Liver (tissue), 9 donors: ENCODE results near the gene DUSP8. TPM values are rescaled to one million over a fixed set of nuclear protein-coding genes. Genes with fewer than 3 reads are reported as not detected.

Source experiments
- DNase-seq: peaks from one replicate; pipeline ENCODE4 v3.0.0-alpha.2; 2017; ENCODE audit warnings: low spot score
- H3K27ac ChIP-seq, 2 donors: one replicate each; pipeline ENCODE4 v1.7.0; 2013; ENCODE audit warnings: inconsistent platforms in 2 of 2, low read length in 2 of 2, control low read depth in 1 of 2, low read depth in 1 of 2, mild to moderate bottlenecking in 1 of 2
- H3K27me3 ChIP-seq, 4 donors: one replicate each; pipeline versions ENCODE4 v1.6.1 to v1.7.0; 2013; ENCODE audit warnings: low read length in 3 of 4, inconsistent platforms in 1 of 4, mild to moderate bottlenecking in 1 of 4, moderate library complexity in 1 of 4; ENCODE audit not compliant: control insufficient read depth in 4 of 4, insufficient read depth in 4 of 4
- H3K36me3 ChIP-seq, 4 donors: one replicate each; pipeline versions ENCODE4 v1.6.1 to v1.7.0; 2013; ENCODE audit warnings: low read length in 3 of 4, mild to moderate bottlenecking in 3 of 4, low read depth in 1 of 4, moderate library complexity in 1 of 4; ENCODE audit not compliant: control insufficient read depth in 4 of 4, insufficient read depth in 3 of 4
- H3K4me1 ChIP-seq, 4 donors: one replicate each; pipeline versions ENCODE4 v1.6.1 to v1.7.0; 2013; ENCODE audit warnings: low read length in 3 of 4, mild to moderate bottlenecking in 3 of 4, moderate library complexity in 1 of 4; ENCODE audit not compliant: control insufficient read depth in 4 of 4, insufficient read depth in 4 of 4
- H3K4me3 ChIP-seq, 3 donors: one replicate each; pipeline versions ENCODE4 v1.6.1 to v1.7.0; 2013; ENCODE audit warnings: low read length in 3 of 3, control low read depth in 1 of 3, low read depth in 1 of 3, mild to moderate bottlenecking in 1 of 3
- H3K9ac ChIP-seq, 2 donors: one replicate each; pipeline ENCODE4 v1.7.0; 2013; ENCODE audit warnings: low read length in 2 of 2, mild to moderate bottlenecking in 2 of 2, moderate library complexity in 2 of 2, control low read depth in 1 of 2, low read depth in 1 of 2
- H3K9me3 ChIP-seq, 4 donors: one replicate each; pipeline versions ENCODE4 v1.6.1 to v1.7.0; 2013; ENCODE audit warnings: low read length in 3 of 4; ENCODE audit not compliant: control insufficient read depth in 4 of 4
- EGR1 ChIP-seq, 2 donors: IDR thresholded peaks; 2 replicates each; pipeline ENCODE4 v1.6.1; 2016 to 2018; ENCODE audit warnings: antibody characterized with exemption in 2 of 2, low read depth in 2 of 2
- FOXA2 ChIP-seq: IDR thresholded peaks from 2 replicates; pipeline ENCODE4 v1.6.1; 2016; ENCODE audit warnings: antibody characterized with exemption
- GABPA ChIP-seq, 2 donors: IDR thresholded peaks in 1 of 2; conservative IDR thresholded peaks in 1 of 2; 2 replicates each; pipeline ENCODE4 v1.6.1; 2016; ENCODE audit warnings: antibody characterized with exemption in 2 of 2, mild to moderate bottlenecking in 1 of 2, moderate library complexity in 1 of 2
- HNF4A ChIP-seq, 2 donors: conservative IDR thresholded peaks; 2 replicates each; pipeline ENCODE4 v1.6.1; 2016; ENCODE audit warnings: antibody characterized with exemption in 2 of 2, mild to moderate bottlenecking in 2 of 2
- HNF4G ChIP-seq: IDR thresholded peaks from 2 replicates; pipeline ENCODE4 v1.6.1; 2016; ENCODE audit warnings: antibody characterized with exemption
- RAD21 ChIP-seq, 2 donors: IDR thresholded peaks; 2 replicates each; pipeline ENCODE4 v1.6.1; 2016; ENCODE audit warnings: antibody characterized with exemption in 2 of 2, mild to moderate bottlenecking in 2 of 2
- RXRA ChIP-seq, 2 donors: IDR thresholded peaks; 2 replicates each; pipeline ENCODE4 v1.6.1; 2017 to 2018; ENCODE audit warnings: antibody characterized with exemption in 2 of 2, mild to moderate bottlenecking in 1 of 2
- SP1 ChIP-seq: IDR thresholded peaks from 2 replicates; pipeline ENCODE4 v1.6.1; 2018; ENCODE audit warnings: antibody characterized with exemption, mild to moderate bottlenecking
- YY1 ChIP-seq: IDR thresholded peaks from 2 replicates; pipeline ENCODE4 v1.6.1; 2016; ENCODE audit warnings: antibody characterized with exemption, mild to moderate bottlenecking
- WGBS: extraction: QIAGEN DNeasy Blood & Tissue Kit; methylation state at CpG from one replicate; pipeline ENCODE4 v1.1.7; 2013; 5-methylcytosine and 5-hydroxymethylcytosine counted together
- polyA plus RNA-seq, 2 donors: library from polyadenylated mRNA; stranded (reverse) in 1 of 2; unstranded in 1 of 2; fragments of 200-250 nt in 1 of 2; fragments of >200 nt in 1 of 2; fragmentation: Nextera tagmentation in 1 of 2; extraction: Ambion mirVana in 1 of 2; gene quantifications; one replicate each; pipeline versions ENCODE4 v1.2.1 to v1.2.3, GENCODE V29; 2013 to 2015
- total RNA-seq, 2 donors: library from RNA; depleted of rRNA; stranded (reverse); fragments of >200 nt; gene quantifications; one replicate each; pipeline ENCODE4 v1.2.3, GENCODE V29; 2014
- TF ChIP-seq, protein P1 (sequence below): IDR thresholded peaks from 2 replicates; pipeline ENCODE4 v1.6.1; 2016; ENCODE audit warnings: antibody characterized with exemption
- TF ChIP-seq, protein P2 (sequence below): IDR thresholded peaks from 2 replicates; pipeline ENCODE4 v1.6.1; 2016; ENCODE audit warnings: antibody characterized with exemption, mild to moderate bottlenecking
- donor health status: healthy.
- donor health status: healthy.
- donor health status: healthy.
- donor health status: healthy.
- donor health status: healthy.

DUSP8 gene
- total and polyA plus RNA-seq, 4 donors = 0.06 to 0.33 (median 0.21) TPM

DNA sequence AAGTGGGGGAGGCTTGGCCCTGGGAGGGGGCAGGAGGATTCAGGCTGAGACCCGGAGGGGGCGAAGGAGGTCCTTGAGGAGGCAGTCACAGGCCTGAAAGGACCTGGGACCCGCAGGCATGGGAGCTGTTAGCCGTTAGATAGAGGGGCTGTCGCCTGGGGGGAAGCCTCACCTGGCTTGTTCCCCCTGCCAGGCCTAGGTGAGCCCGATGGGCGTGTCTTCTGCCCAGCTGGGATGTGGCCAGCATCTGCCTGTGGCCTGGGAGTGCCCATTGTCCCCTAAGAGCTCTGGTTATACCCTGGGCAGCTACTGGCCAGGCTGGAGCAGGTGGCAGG is 1.8 kb upstream of the DUSP8 start:
- Histone ChIP-seq H3K4me1 (peaks cover 6 to 16% (median 12%) of the 10 kb centered on the region in 4 donors), H3K9ac (no peak overlapping the region)
- WGBS = 10% methylated on average over 7 of the region's 7 CpGs

DNA sequence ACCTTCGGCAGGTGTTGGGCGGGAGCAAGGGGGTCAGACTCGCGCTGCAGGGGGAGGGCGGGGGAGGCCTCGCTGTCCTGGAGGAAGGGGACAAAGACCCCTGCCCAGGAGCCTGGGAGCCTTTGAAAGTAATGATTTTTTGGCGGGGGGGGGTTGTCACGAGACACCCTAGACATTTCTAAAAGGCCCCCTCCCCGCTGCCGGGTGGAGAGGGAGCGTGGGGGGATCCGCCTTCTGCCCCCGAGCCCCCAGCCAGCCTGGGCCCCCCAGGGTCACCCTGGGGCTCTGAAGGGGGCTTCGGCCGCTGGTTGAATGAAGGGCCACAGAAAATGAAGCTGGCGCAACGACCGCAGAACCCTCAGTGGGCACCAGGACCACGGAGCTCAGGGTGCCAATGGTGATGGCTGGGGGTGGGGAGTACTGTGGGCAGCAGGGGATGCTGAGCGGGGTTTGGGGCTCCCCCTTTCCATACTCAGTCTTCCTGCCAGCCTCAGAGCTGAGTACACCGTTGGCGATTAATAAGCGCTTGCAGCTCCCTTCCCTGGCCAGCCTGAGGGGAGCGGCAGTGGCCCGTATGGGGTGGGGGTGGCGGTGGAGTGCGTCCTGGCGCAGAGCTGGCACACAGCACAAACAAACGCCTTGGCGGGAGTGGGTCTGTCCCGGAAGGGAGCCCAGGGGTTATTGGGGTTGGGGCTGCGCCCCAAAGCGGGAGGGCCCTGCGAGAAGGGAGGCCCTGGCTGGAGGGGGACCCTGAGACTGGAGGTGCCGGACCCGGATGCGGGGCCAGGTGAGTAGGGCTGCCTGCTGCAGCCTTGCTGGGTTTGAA is 1.2 kb upstream of the DUSP8 start:
- H3K27me3 ChIP-seq = peaks cover 0 to 5% (median 0%) of the 10 kb centered on the region in 4 donors
- H3K36me3 ChIP-seq = no peaks in the 10 kb centered on the region
- H3K4me3 ChIP-seq = peak overlapping the region in 1 of 3 donors; percentile 63
- no peak overlapping the region for H3K9ac ChIP-seq
- peak overlapping the region in 1 of 2 donors; percentile 28 for H3K27ac ChIP-seq
- TF ChIP-seq YY1 (no peak), RXRA (IDR thresholded peaks at IDR 0.05) (no peak), EGR1 (IDR thresholded peaks at IDR 0.05; ENCODE audit: low read depth in 2 of 2) (no peak)
- H3K4me1 ChIP-seq = peaks cover 6 to 16% (median 12%) of the 10 kb centered on the region in 4 donors
- H3K9me3 ChIP-seq = peaks cover 0 to 4% (median 1%) of the 10 kb centered on the region in 4 donors
- no peak for DNase-seq
- 8% methylated on average over 37 of the region's 37 CpGs for WGBS

More for the DNA sequence above, 1.8 kb upstream of the DUSP8 start:
- Histone ChIP-seq H3K27me3 (peaks cover 0 to 5% (median 0%) of the 10 kb centered on the region in 4 donors), H3K36me3 (no peaks in the 10 kb centered on the region), H3K27ac (peak overlapping the region; percentile 6 to 46), H3K9me3 (peaks cover 0 to 7% (median 3%) of the 10 kb centered on the region in 4 donors), H3K4me3 (no peak overlapping the region)
- no peak for DNase-seq
- TF ChIP-seq, protein P1, sequence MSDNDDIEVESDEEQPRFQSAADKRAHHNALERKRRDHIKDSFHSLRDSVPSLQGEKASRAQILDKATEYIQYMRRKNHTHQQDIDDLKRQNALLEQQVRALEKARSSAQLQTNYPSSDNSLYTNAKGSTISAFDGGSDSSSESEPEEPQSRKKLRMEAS = no peak
- TF ChIP-seq, protein P2, sequence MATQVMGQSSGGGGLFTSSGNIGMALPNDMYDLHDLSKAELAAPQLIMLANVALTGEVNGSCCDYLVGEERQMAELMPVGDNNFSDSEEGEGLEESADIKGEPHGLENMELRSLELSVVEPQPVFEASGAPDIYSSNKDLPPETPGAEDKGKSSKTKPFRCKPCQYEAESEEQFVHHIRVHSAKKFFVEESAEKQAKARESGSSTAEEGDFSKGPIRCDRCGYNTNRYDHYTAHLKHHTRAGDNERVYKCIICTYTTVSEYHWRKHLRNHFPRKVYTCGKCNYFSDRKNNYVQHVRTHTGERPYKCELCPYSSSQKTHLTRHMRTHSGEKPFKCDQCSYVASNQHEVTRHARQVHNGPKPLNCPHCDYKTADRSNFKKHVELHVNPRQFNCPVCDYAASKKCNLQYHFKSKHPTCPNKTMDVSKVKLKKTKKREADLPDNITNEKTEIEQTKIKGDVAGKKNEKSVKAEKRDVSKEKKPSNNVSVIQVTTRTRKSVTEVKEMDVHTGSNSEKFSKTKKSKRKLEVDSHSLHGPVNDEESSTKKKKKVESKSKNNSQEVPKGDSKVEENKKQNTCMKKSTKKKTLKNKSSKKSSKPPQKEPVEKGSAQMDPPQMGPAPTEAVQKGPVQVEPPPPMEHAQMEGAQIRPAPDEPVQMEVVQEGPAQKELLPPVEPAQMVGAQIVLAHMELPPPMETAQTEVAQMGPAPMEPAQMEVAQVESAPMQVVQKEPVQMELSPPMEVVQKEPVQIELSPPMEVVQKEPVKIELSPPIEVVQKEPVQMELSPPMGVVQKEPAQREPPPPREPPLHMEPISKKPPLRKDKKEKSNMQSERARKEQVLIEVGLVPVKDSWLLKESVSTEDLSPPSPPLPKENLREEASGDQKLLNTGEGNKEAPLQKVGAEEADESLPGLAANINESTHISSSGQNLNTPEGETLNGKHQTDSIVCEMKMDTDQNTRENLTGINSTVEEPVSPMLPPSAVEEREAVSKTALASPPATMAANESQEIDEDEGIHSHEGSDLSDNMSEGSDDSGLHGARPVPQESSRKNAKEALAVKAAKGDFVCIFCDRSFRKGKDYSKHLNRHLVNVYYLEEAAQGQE = no peak
- TF ChIP-seq EGR1 (IDR thresholded peaks at IDR 0.05; ENCODE audit: low read depth in 2 of 2) (no peak), GABPA (IDR thresholded peaks at IDR 0.05 in 1 of 2, conservative IDR thresholded peaks at IDR 0.05 in 1 of 2) (no peak), SP1 (peak; percentile 22), HNF4A (conservative IDR thresholded peaks at IDR 0.05) (peak in 1 of 2 donors; percentile 41)

DNA sequence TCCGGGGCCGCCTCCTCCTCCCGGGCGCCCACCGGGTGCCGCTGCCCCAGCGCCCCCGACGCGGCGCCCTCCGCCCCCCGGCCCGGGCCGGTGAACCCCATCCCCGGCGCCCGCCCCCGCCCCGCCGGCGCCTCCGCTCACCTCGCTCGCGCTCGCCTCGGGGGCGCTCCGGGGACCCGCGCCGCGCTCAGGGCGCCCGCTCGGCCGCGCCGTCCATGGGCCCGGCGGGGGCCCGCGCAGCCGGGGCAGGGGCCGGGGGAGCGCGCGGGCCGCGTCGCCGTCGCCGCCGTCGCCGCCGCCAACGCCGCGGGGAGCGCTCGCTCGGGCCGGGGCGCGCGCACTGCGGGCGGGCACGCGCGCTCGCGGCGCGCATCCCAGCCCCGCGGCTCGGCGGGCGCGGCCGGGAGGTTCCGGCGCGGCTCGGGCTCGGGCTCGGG is 293 bp downstream of the DUSP8 start:
- no peak for DNase-seq
- Histone ChIP-seq H3K27ac (no peak overlapping the region), H3K4me1 (peaks cover 6 to 18% (median 12%) of the 10 kb centered on the region in 4 donors), H3K27me3 (peaks cover 0 to 5% (median 0%) of the 10 kb centered on the region in 4 donors), H3K4me3 (peak overlapping the region in 1 of 3 donors; percentile 63), H3K9ac (no peak overlapping the region), H3K9me3 (no peaks in the 10 kb centered on the region), H3K36me3 (no peaks in the 10 kb centered on the region)
- 2% methylated on average over 91 of the region's 91 CpGs for WGBS
- TF ChIP-seq RAD21 (IDR thresholded peaks at IDR 0.05) = no peak
- no peak for TF ChIP-seq HNF4G
- TF ChIP-seq FOXA2 = no peak
- no peak for TF ChIP-seq SP1
